HG03045 (cell line): ENCODE results near the gene TK1.
"Not testable (repeated sequence)": the region's sequence is repeated elsewhere in the genome, so short reads cannot be mapped to it uniquely, and the experiment has no call there.

Experiments used
- ATAC-seq: cut with Tn5 transposase; IDR thresholded peaks from one replicate; pipeline ENCODE4 v1.9.1; 2021; ENCODE audit warnings: mild to moderate bottlenecking, moderate library complexity; ENCODE audit not compliant: unreplicated experiment

TK1 gene

GRCh38 chr17:78180083-78180482 is 6.8 kb downstream of the TK1 start:
- ATAC-seq, result no peak

DNA sequence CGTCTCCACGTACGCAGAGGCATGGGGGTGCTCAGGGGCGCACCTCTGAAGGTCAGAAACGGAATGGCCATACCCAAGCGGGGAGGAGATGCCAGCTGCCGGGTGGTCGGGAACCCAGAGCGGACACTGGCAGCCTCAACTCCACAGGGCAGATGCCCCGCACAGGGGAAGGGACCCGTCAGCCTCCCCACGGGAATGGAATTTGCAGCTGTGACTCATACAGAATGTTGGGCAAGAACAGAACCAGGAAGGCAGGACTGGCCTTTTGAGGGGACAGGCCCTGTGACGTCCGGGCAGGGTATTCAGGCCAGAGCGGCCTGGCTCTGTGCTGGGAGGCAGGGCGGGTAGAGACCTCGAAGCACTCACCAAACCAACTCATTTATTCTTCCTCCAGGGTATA is 7.5 kb downstream of the TK1 start:
- ATAC-seq, result no peak

- ATAC-seq, result no peak
Measured at GRCh38 chr17:78176548-78177025, 10.3 kb downstream of the TK1 start.

GRCh38 chr17:78175643-78175981 is 11.2 kb downstream of the TK1 start:
- no peak for ATAC-seq

GRCh38 chr17:78174870-78175642 is 11.8 kb downstream of the TK1 start:
- no peak for ATAC-seq

DNA sequence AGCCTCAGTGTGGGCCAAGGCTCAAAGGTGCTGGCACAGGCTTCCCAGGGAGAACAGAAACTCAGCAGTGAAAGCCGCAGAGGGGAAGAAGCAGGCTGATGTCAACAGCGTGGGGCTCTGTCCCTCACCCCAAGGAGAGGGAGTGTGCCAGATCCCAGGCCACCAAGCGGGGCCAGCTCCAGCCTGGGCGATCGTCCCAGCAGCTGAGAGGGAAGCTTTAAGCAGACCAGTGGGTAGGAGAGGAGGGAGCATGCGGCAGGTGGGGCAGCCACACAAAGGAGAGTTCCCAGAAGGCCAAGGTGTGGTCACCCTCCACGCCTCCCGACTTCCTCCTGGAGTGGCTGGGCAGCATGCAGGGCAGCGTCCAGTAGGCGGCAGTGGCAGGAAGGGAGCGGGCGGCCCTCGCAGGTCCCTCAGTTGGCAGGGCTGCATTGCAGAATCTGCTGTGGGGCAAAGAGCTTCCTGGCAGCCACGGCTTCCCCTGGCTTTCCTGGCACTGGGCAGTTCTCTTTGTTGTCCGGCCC is 12.4 kb downstream of the TK1 start:
- ATAC-seq, result no peak

- ATAC-seq, result no peak
Measured at GRCh38 chr17:78173097-78173715, 13.6 kb downstream of the TK1 start.

DNA sequence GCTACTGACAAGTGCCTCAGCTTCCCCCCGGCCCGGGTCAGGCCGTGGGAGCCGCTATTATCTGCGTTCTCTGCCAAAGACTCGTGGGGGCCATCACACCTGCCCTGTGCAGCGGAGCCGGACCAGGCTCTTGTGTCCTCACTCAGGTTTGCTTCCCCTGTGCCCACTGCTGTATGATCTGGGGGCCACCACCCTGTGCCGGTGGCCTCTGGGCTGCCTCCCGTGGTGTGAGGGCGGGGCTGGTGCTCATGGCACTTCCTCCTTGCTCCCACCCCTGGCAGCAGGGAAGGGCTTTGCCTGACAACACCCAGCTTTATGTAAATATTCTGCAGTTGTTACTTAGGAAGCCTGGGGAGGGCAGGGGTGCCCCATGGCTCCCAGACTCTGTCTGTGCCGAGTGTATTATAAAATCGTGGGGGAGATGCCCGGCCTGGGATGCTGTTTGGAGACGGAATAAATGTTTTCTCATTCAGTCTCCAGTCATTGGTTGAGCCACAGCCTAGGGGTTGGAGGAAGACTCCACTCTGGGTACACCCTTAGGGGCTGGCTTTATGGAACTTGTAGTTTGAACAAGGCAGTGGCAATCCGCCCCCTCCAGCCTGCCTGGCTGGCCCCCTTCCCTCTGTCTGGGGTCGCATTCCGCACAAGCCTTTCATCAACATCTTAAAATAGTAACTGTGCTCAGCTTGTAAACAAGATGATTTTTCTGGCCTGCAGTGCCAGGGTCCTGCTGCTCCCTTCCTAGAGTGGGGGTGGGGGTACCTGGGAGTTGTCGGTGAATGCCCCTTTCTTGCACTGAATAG is 14.4 kb downstream of the TK1 start:
- no peak for ATAC-seq

- ATAC-seq, result not testable (repeated sequence)
Measured at GRCh38 chr17:78171591-78172248, 15.1 kb downstream of the TK1 start.

DNA sequence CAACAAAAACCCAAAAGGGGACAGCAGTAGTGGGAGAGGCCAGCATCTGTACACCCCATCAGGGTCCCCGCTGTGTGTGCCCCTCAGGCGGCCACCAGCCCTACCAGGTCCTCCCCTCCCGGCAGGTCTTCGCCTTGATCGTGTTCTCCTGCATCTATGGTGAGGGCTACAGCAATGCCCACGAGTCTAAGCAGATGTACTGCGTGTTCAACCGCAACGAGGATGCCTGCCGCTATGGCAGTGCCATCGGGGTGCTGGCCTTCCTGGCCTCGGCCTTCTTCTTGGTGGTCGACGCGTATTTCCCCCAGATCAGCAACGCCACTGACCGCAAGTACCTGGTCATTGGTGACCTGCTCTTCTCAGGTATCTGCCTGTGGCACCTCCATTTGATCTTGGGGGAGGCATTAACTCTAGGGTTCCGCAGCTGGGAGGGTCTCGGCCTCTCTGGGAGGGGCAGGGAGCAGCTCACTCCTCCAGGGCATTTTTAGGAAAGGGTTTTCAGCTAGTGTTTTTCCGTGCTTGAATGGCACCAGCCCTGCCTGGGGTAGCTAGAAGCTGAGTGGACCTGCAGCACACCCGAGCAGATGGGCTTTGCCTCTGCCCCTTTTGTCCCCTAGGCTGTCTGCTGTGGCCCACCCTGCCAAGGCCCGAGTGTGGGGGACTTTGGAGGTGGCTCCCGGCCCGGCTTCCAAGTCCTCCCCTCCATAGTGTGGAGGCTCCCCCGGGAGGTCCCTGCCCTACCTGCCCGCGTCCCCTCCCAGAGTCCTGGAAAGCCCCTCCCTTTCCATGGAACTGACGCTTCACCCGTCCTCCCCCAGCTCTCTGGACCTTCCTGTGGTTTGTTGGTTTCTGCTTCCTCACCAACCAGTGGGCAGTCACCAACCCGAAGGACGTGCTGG is 15.9 kb downstream of the TK1 start:
- no peak for ATAC-seq

- ATAC-seq, result peak; percentile 23
Measured at GRCh38 chr17:78168903-78169793, 17.7 kb downstream of the TK1 start.

- ATAC-seq, result peak; percentile 43
Measured at GRCh38 chr17:78168242-78168902, 18.5 kb downstream of the TK1 start, which contains the start of gene SYNGR2. TSS of gene SYNGR2 (plus strand) at chr17:78168581. CDS start at chr17:78168617, 36 bp downstream.

DNA sequence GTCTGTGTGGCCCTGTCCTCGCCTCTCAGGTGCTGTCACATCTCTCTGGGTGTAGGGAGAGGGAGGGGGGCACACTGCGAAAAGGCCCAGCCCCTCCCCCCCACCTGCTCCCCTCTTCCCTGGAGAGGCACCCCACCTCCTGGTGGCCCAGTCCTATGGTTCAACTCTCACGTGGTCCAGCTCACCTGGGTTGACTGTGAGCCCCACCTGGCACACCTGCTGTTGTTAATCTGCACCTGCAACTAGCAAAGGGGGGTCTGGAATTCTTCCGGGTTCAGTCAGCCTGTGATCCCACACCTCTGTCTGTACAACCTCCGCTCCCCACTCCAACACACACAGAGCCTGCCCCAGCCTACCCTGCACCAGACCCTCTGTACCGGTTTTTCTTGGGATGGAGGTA is 20.4 kb downstream of the TK1 start:
- no peak for ATAC-seq

DNA sequence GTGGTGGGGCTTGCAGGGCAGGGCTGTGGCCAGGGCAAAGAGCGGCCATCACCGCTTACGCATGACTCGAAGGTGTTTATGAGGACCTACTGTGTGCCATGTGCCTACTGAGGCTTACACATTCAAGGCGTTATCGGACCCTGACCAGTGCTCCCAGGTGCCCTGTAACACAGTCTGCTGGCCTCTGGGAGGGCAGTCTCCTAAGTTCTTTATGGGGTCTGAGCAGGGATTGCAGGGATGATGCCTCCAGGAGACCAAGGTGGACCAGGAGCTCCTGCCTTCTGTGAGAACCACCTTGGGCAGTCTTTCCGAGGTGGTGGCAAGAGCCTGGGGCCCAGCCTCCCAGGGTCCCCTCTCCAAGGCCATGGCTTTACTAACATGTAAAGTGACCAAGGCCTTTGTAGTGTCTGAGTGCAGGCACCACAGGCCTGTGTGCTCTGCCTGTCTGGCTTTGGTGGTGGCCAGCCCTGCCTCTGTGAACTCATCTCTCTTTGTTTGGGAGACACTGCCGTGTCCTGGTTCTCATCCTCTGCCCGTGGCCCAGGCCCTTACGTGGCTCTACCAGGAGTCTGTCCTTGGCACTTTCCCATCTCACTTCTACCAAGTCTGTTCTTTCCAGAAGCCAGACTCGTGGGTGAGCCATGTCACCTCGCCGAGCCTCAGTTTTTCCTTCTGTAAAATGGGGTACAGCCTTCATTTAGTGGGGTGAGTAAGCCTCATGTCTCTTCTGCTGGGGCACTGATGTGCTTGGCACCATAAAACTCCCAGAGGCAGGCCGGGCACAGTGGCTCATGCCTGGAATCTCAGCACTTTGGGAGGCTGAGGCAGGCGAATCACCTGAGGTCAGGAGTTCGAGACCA is 21.9 kb downstream of the TK1 start:
- ATAC-seq, result no peak

DNA sequence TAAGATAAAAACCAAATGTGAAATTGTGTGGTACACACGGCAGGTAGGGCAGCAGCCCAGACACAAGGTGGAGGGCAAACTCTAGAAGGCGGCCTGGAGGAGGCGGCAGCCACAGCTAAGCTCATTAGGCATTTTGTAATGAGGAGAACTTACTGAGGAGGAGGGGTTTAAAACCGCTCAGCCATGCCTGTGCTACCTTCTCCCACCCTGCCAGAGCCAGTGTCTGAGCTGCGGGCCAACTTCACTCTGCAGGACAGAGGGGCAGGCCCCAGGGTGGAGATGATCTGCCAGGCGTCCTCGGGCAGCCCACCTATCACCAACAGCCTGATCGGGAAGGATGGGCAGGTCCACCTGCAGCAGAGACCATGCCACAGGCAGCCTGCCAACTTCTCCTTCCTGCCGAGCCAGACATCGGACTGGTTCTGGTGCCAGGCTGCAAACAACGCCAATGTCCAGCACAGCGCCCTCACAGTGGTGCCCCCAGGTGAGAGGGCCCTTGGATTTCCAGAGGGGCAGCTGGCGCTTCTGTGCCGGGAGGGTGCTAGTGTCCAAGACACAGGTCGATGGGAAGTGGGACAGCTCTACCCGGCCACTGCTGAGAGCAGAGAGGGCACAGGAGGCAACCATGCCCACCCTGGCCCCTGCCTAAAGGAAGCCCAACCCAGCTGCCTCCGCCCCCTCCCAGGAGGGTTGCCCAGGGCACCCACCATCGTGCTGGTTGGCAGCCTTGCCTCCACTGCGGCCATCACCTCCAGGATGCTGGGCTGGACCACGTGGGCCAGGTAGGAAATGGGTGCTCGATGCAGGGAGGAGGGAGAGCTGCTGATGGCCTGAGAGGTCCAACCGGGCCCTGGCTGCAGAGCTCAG is 22.7 kb downstream of the TK1 start:
- ATAC-seq, result no peak

GRCh38 chr17:78159575-78160158 is 27.2 kb downstream of the TK1 start:
- no peak for ATAC-seq
